Left colon (tissue), 2 donors: ENCODE measurements around the gene PRKCQ. TPM values are rescaled to one million over a fixed set of nuclear protein-coding genes. Genes with fewer than 3 reads are reported as not detected.
"Not testable (repeated sequence)": the region's sequence is repeated elsewhere in the genome, so short reads cannot be mapped to it uniquely, and the experiment has no call there.

Source experiments
- ATAC-seq: fragments of 200-7000 bp; cut with Tn5 transposase; one replicate; pipeline ENCODE4 v1.9.1; 2020; ENCODE audit warnings: mild to moderate bottlenecking, moderate library complexity
- DNase-seq, 2 donors: peaks; one replicate each; pipeline ENCODE4 v3.0.0-alpha.2; 2020
- intact Hi-C, 2 donors: fragments of 100-400 bp; cut with DNase I in 1 of 2; cut with micrococcal nuclease in 1 of 2; formaldehyde crosslinking; loops; one replicate each; pipeline versions ENCODE4 v1.11.2 to v1.14.0; 2022; cut with DNase I, micrococcal nuclease
- total RNA-seq, 2 donors: library from RNA; stranded (reverse); fragmentation: NEBNext Ultra II Directional; extraction: Animal tissue kit (Norgen Biotek cat#: 25700); gene quantifications; one replicate each; pipeline ENCODE4 v1.2.1, GENCODE V29; 2021
- donor health status: DM: no; HTN: no; CAD: no.
- donor health status: DM: yes; HTN: yes; CAD: no.

The PRKCQ gene
- total RNA-seq, 2 donors from 2014 or later, result 0.89 TPM

DNA sequence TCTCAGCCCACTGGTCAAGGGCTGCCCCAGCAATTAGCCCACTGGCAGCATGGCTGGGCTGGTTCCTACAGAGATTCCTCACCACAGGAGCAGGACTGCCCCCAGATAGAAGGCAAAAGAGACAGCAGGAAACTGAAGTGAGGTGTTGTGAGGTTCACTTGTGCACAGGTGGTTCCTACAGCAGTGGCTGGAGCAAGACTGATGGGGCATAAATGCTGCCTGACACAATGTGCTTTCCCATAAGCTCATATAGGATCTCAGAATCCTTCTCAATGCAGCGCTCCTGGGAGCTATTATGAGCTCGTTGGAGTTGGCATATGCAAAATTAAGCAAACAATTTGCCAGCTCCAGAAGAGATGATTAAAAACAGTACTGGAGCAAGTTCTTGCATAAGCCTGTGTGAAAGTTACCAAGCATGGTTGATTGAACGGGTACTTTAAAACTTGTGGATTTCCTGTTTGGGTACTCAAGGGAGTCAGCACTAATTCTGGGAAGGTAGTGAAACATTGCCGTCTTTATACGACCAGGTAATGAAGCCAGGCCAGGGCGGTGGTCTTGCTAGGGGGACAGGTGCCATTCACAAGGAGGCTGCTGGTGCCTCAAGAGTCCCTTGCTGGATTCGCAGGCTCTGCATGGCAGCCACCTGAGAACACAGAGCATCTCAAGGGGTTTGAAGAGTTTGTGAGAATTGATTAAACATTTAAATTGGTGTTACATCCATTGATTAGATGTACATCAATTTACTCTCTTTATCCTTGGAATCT lies 20.3 kb upstream of the PRKCQ start:
- no peak for DNase-seq
- intact Hi-C loops, result no loop called here
- no peak for ATAC-seq

DNA sequence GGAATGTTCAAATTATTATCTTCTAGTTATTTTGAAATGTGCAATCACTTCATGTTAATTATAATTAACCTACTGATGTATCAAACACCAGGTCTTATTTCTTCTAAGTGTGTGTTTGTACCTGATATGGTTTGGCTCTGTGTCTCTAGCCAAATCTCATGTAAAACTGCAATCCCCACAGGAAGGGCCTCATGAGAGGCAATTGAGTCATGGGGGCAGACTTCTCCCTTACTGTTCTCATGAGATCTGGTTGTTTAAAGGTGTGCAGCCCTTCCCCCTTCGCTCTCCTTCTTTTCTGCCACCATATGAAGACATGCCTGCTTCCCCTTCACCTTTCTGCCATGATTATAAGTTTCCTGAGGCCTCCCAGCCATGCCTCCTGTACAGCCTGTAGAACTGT lies 18.6 kb upstream of the PRKCQ start:
- DNase-seq (no peak), ATAC-seq (no peak)
- intact Hi-C loops, result no loop called here

DNA sequence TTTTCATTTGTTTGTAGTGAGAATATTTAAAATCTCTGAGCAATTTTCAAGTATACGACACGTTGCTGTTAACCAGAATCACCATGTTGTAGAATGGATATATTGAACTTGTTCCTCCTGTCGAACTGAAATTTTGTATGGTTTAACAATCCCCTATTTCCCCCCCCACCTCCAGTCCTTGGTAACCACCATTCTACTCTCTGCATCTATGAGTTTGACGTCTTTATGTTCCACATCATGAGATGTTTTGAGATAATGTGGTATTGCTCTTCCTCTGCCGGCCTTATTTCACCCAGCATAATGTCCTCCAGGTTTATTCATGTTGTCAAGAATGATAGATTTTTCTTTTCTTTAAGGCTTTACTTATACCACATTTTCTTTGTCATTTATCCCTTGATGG lies 17.4 kb upstream of the PRKCQ start:
- intact Hi-C loops, result no loop called here
- DNase-seq (no peak), ATAC-seq (no peak)

DNA sequence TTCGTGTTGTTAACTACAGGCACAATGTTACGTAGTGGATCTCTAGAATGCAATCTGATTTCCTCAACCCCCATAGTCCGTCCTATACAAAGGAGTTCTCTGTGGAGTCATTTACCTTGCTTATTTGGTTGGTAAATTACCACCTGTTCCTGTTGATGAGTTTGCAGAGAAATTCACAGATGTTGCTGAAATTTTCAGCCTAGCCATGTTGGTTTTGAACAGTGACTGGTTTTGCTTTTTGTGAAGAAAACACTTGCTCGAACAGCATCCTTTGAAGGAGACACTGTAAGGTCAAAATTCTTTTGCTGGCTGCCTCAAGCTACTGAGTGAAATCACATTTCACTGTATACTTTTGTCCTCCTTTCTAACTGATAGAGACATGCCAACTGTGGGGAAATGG lies 15.4 kb upstream of the PRKCQ start:
- intact Hi-C loops, result no loop called here
- ATAC-seq (no peak), DNase-seq (no peak)

DNA sequence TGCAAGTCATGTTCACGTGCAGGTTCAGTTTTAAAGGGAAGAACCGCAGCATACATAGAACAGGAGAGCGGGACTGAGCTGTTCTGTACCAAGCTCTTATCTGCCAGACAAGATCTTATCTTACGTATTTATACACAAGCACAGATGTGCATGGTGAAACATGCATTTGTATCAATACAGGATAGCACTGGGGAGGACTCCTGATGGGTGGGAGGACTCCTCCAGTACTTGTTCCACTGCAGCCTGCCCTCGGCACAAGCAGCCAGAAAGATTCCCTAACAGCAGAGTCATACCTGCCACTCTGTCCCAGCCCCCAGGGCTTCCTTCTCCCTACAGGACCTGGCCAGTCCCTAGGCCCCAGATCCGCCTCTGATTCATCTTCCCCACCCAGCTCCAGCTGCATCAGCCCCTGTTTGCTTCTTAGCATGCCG lies 13.2 kb upstream of the PRKCQ start:
- intact Hi-C loops, result no loop called here
- ATAC-seq (no peak), DNase-seq (no peak)

DNA sequence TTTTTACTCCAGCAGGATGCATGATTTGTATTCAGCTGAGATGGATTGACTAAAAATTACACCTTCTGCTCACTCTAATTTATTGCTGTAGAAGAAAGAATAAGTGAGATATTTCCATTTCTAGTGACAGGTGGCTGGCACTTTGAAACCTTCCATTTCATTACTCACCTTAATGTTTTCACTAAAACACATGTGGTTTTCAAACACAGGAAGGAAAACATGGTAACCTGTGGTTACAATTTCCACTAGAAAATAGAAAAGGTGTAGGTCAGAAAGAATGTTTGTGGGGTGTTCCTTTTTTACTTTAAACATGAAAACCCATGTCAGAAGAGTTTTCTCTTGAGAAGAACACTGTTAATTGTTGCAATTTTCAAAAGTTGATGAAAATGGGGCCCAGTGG lies 12.0 kb upstream of the PRKCQ start:
- DNase-seq (no peak), ATAC-seq (no peak)
- intact Hi-C loops, result no loop called here

DNA sequence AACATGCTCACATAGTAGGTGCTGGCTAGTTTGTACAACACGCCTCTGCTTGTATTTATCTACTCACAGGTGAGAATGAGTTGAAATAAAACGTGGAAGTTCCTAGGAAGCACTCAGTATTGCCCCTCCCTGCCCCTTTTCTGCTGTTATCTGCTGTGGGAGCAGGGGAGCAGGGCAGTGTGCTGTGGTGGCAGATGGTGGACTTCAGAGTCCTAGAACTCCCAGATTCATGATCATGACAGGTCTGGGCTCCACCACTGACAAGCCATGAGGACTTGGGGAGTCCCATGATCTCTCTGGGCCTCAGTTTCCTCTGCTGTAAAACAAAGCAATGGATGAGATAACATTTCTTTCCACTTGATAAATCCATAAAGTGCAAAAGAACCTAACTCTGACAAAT lies 11.6 kb upstream of the PRKCQ start:
- DNase-seq (no peak), ATAC-seq (no peak)
- intact Hi-C loops, result no loop called here

DNA sequence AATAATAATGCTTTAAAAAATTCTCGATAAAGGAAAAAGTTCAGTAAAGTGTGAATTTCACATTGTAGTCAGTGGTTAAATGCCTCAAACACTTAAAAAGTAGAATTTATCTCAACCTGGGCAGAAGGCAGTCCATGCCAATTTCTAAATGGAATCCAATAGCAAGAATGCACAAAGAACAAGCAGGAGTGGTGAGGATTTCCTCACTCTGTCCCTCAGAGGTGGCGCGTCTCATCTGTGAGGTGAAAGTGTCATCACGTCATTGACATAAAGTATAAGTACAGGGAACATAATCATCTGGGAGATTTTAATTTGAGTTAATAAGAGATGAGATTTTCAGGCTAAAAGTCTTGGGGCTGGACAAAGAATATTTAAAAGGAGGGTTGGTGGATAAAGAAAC lies 10.0 kb upstream of the PRKCQ start:
- DNase-seq (no peak), ATAC-seq (no peak)
- intact Hi-C loops, result no loop called here

DNA sequence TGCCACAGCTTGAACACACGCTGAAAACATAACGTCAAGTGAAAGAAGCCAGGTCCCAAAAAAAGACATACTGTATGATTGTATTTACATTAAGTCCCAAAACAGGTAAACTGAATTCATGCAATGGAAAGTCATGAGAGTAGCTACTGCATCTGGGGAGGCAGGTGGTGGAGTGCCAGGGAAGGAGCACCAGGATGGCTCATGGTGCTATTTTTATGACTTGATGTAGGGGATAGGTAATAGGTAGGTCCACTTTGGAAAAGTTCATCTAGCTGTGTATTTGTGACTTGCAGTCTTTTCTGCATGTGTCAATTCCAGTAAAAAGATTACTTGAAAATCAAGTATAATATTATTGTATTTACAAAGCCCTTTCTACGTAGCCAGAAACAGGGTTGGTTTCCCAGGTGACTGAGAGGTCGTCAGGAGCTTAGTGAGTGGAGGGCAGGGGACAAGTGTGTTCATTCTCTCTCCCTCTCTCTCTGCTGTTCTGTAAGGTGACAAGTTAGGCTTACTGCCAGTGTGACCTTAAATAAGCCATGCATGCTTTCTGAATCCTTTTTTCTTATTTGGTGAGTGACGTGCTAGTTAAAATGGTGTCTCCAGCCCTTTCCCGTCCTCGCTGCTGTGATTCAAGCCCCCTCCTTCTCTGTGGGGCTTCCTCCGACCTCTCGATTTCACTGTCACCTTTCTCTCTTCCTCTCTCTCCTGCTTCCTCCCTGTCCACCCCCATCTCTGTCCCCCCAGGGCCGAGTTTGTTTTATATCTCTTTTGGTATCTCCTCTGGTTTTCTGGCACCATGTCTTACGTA lies 9.4 kb upstream of the PRKCQ start:
- no peak for ATAC-seq
- intact Hi-C loops, result no loop called here
- DNase-seq, result no peak

DNA sequence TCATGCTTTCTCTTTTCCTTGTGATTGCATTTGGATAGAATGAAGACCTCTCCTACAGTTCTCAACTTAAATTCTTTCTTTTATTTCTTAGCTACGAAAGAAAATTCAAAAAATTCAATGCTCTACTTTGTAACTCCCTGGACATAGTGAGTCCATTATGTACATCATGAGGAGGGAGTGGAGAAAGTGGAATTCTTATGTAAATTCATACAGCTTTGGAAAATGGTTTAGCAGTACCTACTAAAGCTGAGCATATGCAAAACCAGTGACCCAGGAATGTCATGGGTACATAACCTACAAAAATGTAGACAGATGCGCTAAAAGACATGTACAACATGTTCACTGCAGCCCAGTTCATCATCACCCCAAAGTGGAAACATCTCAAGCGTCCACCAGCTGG lies 8.8 kb upstream of the PRKCQ start:
- DNase-seq (no peak), ATAC-seq (no peak)
- intact Hi-C loops, result no loop called here

DNA sequence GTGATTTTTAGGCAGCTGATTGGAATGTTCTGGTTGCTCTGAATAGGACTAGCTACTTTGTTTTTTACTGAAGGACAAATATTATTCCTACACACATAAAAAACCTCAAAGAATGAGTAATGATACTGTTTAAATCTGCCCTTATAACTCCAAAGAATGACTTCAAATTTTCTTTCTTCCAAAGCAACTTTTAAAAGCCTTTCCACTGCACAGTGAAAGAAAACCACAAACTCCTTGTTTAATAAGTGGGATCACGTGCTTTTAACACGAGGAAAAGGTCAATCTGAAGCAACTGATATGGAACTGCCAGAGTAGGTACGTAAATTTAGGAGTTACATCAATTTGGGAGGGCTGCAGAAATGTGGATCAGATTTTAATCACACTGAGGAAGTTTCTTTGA lies 8.0 kb upstream of the PRKCQ start:
- no peak for ATAC-seq
- intact Hi-C loops, result no loop called here
- DNase-seq, result no peak

DNA sequence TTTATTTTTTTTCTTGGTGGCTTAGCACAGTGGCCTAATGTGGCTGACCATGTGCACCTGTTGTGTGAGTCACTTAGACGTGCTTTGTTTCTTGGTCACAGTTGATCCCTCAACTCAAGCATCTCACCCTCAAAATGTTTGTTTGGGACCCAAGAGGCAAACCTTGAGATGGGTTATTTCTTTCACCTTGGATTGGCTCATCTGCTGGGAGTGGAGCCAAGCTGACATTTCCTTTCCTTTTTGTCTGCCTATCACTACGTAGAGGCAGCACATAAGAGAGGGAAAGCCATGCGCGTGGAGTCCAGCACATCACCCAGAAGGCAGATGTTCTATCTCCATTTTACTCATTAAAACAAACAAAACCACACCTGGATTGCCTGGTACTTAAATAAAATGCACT lies 6.4 kb upstream of the PRKCQ start:
- DNase-seq, result no peak
- ATAC-seq, result no peak
- intact Hi-C loops, result no loop called here

DNA sequence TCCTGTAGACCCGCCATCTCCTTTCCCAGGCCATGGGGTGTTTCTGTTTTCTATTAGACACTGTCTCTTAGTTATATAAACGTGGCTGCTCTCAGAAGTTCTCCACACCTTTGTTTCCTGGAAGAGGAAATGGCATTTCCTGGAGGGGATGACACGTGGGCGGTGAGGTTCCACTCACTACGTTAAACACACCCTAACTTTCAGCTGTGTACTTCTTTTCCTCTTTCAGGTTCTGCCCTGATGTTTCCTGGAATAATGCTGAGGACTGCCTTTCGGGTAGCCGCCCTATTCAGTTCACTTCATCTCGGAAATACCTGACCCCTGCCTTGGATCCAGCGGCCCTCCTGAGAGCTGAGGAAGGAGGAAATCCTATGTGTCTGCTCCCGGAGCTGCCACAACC lies 3.4 kb upstream of the PRKCQ start:
- DNase-seq (no peak), ATAC-seq (no peak)
- intact Hi-C loops, result no loop called here

DNA sequence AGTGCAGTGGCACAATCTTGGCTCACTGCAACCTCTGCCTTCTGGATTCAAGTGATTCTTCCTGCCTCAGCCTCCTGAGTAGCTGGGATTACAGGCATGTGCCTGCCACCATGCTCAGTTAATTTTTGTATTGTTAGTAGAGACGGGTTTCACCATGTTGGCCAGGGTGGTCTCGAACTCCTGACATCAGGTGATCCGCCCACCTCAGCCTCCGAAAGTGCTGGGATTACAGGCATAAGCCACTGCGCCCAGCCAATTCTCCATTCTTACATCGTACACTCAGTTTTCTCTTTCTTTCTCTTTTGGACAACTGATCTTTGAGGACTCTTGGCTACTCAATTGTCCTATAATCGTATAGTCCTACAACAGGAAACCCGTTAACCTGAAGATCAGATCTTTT lies 2.8 kb upstream of the PRKCQ start:
- DNase-seq, intact Hi-C loops, ATAC-seq: not testable (repeated sequence)

DNA sequence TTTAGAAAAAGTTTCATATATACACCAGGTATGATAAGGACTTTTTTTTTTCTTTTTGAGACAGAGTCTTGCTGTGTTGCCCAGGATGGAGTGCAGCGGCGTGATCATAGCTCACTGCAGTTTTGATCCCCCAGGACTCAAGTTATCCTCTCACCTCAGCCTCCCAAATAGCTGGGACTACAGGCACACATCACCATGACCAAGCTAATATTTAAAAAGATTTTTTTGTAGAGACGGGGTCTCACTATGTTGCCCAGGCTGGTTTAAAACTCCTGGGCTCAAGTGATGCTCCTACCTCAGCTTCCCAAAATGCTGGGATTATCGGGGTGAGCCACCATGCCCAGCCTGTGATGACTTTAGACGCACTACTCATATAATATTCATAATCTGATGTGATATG lies 2.2 kb upstream of the PRKCQ start:
- intact Hi-C loops, result no loop called here
- ATAC-seq (no peak), DNase-seq (no peak)

DNA sequence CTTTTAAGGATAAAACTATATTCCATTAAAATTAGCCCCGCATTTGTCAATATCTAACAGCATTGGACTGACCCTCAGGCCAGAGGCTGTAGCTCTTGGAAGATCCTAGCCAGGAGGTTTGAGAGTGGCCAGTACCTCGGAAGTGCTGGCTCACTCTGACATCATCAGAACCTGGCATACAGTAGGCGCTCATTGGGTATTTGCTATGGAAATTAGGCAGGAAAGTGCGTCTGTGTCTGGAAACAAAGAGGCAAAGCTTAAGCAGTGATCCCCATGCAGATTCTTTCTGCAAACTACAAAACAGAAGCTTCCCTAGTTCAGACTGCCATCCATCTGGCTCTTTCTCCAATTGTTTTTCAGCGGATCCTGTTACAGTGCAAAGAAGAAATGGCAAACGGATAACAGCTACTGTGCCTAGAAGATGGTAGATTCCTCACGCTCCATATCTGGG lies 1.7 kb upstream of the PRKCQ start:
- DNase-seq (no peak), ATAC-seq (no peak)
- intact Hi-C loops, result no loop called here

DNA sequence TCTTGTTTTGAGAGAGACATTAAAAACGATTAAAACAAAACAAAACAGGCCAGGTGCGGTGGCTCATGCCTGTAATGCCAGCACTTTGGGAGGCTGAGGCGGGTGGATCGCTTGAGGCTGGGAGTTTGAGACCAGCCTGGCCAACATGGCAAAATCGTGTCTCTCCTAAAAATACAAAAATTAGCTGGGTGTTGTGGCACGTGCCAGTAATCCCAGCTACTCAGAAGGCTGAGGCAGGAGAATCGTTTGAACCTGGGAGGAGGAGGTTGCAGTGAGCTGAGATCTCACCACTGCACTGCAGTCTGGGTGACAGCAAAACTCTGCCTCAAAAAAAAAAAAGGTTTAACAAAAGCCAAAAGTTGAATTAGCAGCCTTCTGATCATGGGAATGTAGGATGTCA lies 1.1 kb upstream of the PRKCQ start:
- DNase-seq, ATAC-seq, intact Hi-C loops: not testable (repeated sequence)

DNA sequence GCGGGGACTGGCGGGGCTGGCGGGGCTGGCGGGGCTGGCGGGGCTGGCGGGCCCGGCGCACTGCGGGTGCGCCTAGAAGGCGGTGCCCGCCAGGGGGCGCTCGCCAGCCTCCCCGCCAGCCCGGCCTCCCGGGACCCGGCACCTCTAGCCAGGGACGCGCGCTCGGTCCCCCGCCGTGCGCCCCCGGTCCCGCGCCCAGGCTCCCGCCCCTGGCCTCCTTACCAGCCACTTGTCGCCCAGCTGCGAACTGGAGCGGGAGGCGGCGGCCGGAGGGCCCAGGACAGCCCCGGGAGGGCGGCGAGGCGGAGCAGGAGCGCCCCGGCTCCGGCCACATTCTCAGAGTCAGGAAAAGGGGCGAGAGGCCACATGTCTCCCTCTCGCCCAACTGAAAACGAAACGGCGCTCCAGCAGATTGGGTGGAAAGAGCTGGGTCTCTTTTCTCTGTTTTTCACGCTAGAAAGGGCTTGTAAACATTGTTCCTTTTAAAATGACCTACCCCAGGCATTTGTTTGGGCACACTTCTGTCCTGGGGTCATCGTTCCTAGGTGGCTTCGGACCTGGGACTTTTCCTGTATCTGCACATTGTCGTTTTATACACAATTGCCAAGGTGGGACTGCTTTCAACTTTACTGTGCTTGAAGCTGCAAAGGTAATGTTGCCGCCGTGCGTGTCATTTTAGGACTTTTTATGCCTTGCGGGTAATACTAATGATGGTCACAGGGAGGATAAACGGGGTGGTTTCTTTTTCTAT lies 378 bp upstream of the PRKCQ start:
- DNase-seq (peak; percentile 42 to 84), ATAC-seq (peak; percentile 94)
- intact Hi-C loops, result no loop called here

DNA sequence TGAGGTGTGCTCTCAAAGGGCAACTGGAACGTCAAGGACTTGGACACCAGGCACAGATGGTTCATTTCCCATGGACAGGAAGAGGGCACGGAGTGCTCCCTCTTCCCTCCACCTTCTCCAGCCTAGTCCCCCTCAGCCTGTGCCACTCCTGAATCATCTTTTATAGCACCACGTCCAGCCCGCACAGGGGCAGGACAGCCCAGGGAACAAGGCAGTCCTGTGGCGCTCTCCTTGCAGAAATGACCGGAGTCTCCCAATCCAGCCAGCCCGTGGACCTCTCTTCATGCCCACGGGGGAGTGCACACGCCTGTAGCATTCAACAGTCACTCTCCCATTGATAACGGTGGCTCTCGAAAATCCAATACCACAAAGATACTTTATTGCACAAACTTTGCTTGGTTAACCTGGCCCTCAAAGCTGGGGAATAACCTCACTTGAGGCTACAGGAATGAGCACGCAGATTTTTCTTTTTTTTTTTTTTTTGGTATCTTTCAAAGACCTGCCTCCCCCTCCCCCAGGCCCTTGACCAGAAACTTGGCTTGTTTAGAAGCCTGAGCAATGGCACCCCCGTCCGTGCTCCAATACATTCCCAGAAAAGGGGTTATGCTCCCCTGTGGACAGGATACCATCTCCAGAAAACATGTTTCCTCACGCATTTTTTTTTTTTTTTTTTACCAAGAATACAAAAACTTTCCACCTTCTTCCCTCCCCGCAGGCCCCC lies 733 bp downstream of the PRKCQ start:
- DNase-seq, result no peak
- intact Hi-C loops, result no loop called here

More for the DNA sequence above, 733 bp downstream of the PRKCQ start:
- no peak for ATAC-seq
